Colonic mucosa (tissue), 4 donors: ENCODE measurements around the gene G6PC3. TPM values are rescaled to one million over a fixed set of nuclear protein-coding genes. Genes with fewer than 3 reads are reported as not detected.
"Not testable (repeated sequence)": the region's sequence is repeated elsewhere in the genome, so short reads cannot be mapped to it uniquely, and the experiment has no call there.

Experiments
- DNase-seq: peaks from one replicate; pipeline ENCODE4 v3.0.0-alpha.2; 2020
- H3K27ac ChIP-seq: fragments of 200-600 bp; one replicate; pipeline ENCODE4 v1.8.0; 2021
- H3K27me3 ChIP-seq: fragments of 200-600 bp; one replicate; pipeline ENCODE4 v1.8.0; 2021
- H3K36me3 ChIP-seq: fragments of 200-600 bp; one replicate; pipeline ENCODE4 v1.8.0; 2021
- H3K4me1 ChIP-seq: fragments of 200-600 bp; one replicate; pipeline ENCODE4 v1.8.0; 2021; ENCODE audit warnings: mild to moderate bottlenecking
- H3K4me3 ChIP-seq: fragments of 200-600 bp; one replicate; pipeline ENCODE4 v1.8.0; 2021
- H3K9ac ChIP-seq, 2 donors: one replicate each; pipeline ENCODE4 v1.7.0; 2013; ENCODE audit warnings: control low read depth in 2 of 2, low read depth in 2 of 2, low read length in 2 of 2
- H3K9me3 ChIP-seq: fragments of 200-600 bp; one replicate; pipeline ENCODE4 v1.8.0; 2021
- intact Hi-C: fragments of 100-400 bp; cut with DNase I; formaldehyde crosslinking; loops from one replicate; pipeline ENCODE4 v1.14.1; 2022
- total RNA-seq, 2 donors: library from RNA; stranded (reverse); fragmentation: NEBNext Ultra II Directional in 1 of 2; extraction: Animal tissue kit (Norgen Biotek cat#: 25700) in 1 of 2; gene quantifications; one replicate each; pipeline ENCODE4 v1.2.1, GENCODE V29; 2021
- TF ChIP-seq, protein P1 (sequence below): fragments of 200-600 bp; IDR thresholded peaks from one replicate; pipeline ENCODE4 v1.8.0; 2022; ENCODE audit warnings: antibody characterized with exemption, mild to moderate bottlenecking
- donor health status: healthy.
- donor health status: DM: no; HTN: no; CAD: no.
- donor health status: DM: no; HTN: no; CAD: no.

Gene G6PC3
- total RNA-seq, 2 donors from 2014 or later, result 28.3 to 44.7 TPM

DNA sequence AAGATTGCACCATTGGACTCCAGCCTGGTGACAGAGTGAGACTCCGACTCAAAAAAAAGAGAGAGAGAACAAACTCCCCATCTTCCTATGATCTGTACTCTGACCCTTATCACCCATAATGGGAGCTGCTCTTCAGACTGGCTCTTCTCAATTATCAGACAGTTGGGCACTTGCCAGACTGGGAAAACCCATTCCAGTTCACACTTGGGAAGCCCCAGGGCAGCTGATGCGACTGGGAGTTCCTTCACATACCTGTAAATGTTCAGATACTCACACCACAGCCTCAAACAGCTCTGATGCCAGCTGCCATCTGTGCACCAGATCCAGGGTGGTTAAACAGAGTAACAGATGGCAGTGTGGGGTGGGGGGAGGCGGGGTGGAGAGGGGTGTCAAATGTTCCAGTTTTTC, 31.9 kb upstream of the G6PC3 start:
- no peak for DNase-seq
- Histone ChIP-seq H3K27ac (no peak overlapping the region), H3K9ac (no peak overlapping the region), H3K27me3 (no peaks in the 10 kb centered on the region), H3K36me3 (no peaks in the 10 kb centered on the region), H3K4me3 (no peak overlapping the region), H3K4me1 (no peaks in the 10 kb centered on the region), H3K9me3 (no peaks in the 10 kb centered on the region)
- TF ChIP-seq, protein P1, sequence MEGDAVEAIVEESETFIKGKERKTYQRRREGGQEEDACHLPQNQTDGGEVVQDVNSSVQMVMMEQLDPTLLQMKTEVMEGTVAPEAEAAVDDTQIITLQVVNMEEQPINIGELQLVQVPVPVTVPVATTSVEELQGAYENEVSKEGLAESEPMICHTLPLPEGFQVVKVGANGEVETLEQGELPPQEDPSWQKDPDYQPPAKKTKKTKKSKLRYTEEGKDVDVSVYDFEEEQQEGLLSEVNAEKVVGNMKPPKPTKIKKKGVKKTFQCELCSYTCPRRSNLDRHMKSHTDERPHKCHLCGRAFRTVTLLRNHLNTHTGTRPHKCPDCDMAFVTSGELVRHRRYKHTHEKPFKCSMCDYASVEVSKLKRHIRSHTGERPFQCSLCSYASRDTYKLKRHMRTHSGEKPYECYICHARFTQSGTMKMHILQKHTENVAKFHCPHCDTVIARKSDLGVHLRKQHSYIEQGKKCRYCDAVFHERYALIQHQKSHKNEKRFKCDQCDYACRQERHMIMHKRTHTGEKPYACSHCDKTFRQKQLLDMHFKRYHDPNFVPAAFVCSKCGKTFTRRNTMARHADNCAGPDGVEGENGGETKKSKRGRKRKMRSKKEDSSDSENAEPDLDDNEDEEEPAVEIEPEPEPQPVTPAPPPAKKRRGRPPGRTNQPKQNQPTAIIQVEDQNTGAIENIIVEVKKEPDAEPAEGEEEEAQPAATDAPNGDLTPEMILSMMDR, result no peak
- intact Hi-C loops, result no loop called here

- H3K4me1 ChIP-seq, result no peaks in the 10 kb centered on the region
- intact Hi-C loops, result loop anchor here (5.0 kb wide), 1 partner anchor 98 kb away; the partner anchor contains the start of gene PPY
- H3K27ac ChIP-seq, result no peak overlapping the region
- H3K9me3 ChIP-seq, result no peaks in the 10 kb centered on the region
- no peaks in the 10 kb centered on the region for H3K27me3 ChIP-seq
- no peak overlapping the region for H3K4me3 ChIP-seq
- TF ChIP-seq, protein P1, result no peak
- H3K36me3 ChIP-seq, result no peaks in the 10 kb centered on the region
- no peak overlapping the region for H3K9ac ChIP-seq
- DNase-seq, result no peak
Measured at GRCh38 chr17:44039829-44040635, 30.5 kb upstream of the G6PC3 start.

- TF ChIP-seq, protein P1, result no peak
- no peak overlapping the region for H3K4me3 ChIP-seq
- H3K27ac ChIP-seq, result peak overlapping the region; percentile 17
- H3K4me1 ChIP-seq, result no peaks in the 10 kb centered on the region
- H3K36me3 ChIP-seq, result no peaks in the 10 kb centered on the region
- intact Hi-C loops, result loop anchor here (5.0 kb wide), 1 partner anchor 101 kb away; the partner anchor contains the start of gene PPY
- DNase-seq, result no peak
- H3K27me3 ChIP-seq, result no peaks in the 10 kb centered on the region
- H3K9ac ChIP-seq, result peak overlapping the region in 1 of 2 donors; percentile 24
- H3K9me3 ChIP-seq, result no peaks in the 10 kb centered on the region
Measured at GRCh38 chr17:44043272-44043696, 27.3 kb upstream of the G6PC3 start.

DNA sequence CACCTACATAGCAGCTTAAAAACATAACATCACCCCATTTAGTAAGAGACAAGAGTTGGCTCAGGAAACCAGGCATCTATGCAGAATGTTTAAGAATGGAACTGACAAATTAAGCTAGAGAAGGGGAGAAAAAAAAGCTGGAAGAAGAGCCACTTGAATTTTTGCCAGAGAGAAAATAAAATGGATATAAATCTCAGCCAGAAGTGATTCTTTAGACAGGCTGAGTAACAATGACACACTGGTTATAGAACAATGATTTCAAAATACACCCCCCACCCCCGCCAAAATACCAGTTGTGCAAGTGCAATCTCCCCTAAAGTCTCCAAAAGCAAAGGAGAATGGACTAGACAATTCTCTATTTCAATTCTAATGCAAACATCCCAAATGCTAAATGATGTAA, 26.5 kb upstream of the G6PC3 start:
- intact Hi-C loops, result loop anchor here (5.0 kb wide), 1 partner anchor 102 kb away; the partner anchor contains the start of gene PPY
- Histone ChIP-seq H3K9me3 (no peaks in the 10 kb centered on the region), H3K4me1 (no peaks in the 10 kb centered on the region), H3K36me3 (no peaks in the 10 kb centered on the region), H3K27me3 (no peaks in the 10 kb centered on the region), H3K4me3 (no peak overlapping the region), H3K9ac (no peak overlapping the region), H3K27ac (peak overlapping the region; percentile 17)
- TF ChIP-seq, protein P1, result no peak
- no peak for DNase-seq

GRCh38 chr17:44045486-44045885, 25.0 kb upstream of the G6PC3 start:
- H3K27ac ChIP-seq, result no peak overlapping the region
- TF ChIP-seq, protein P1, result no peak
- no peak overlapping the region for H3K4me3 ChIP-seq

DNA sequence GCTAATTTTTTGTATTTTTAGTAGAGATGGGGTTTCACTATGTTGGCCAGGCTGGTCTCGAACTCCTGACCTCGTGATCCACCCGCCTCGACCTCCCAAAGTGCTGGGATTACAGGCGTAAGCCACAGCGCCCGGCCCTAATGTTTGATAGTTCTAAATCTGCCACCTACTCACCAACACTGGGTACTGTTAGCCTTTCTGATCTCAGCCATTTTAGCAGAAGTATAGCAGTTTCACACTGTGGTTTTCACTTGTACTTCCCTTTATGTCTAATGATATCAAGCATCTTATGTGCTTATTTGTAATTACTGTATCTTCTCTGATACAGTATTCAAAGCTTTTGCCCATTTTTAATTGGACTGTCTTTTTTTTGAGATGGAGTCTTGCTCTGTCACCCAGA, 23.6 kb upstream of the G6PC3 start:
- H3K27me3 ChIP-seq, H3K4me3 ChIP-seq, intact Hi-C loops, H3K9me3 ChIP-seq, H3K9ac ChIP-seq, DNase-seq, H3K36me3 ChIP-seq, H3K4me1 ChIP-seq, H3K27ac ChIP-seq: not testable (repeated sequence)

More at GRCh38 chr17:44045486-44045885, 25.0 kb upstream of the G6PC3 start:
- intact Hi-C loops, result no loop called here
- Histone ChIP-seq H3K9me3 (no peaks in the 10 kb centered on the region), H3K9ac (no peak overlapping the region), H3K36me3 (no peaks in the 10 kb centered on the region), H3K4me1 (no peaks in the 10 kb centered on the region), H3K27me3 (no peaks in the 10 kb centered on the region)
- no peak for DNase-seq
